Activated CD8-positive, alpha-beta T cell treated with anti-CD3 and anti-CD28 coated beads for 36 hours (primary cell): ENCODE results near the gene SEC14L1. TPM values are rescaled to one million over a fixed set of nuclear protein-coding genes. Genes with fewer than 3 reads are reported as not detected.

ENCODE experiments used
- ATAC-seq: fragments of 200-7000 bp; cut with Tn5 transposase; one replicate; pipeline ENCODE4 v1.10.0; 2021; ENCODE audit warnings: mild to moderate bottlenecking, moderate library complexity
- CTCF ChIA-PET: fragments of 350-600 bp; sonication (Branson Sonifier 250); formaldehyde crosslinking; loops from one replicate; lab custom pipeline; 2021; ENCODE audit warnings: antibody characterized with exemption; lab: Charles Lee
- POLR2A ChIA-PET: fragments of 350-600 bp; sonication (Branson Sonifier 250); formaldehyde crosslinking; loops from one replicate; lab custom pipeline; 2021; ENCODE audit warnings: antibody characterized with exemption; lab: Charles Lee
- DNase-seq: peaks from one replicate; pipeline ENCODE4 v3.0.0-alpha.2; 2020
- H3K27ac Mint-ChIP-seq: one replicate; pipeline ENCODE4 v1.8.0; 2021; ENCODE audit warnings: mild to moderate bottlenecking, mixed read lengths
- H3K27me3 Mint-ChIP-seq: one replicate; pipeline ENCODE4 v1.8.0; 2021; ENCODE audit warnings: mixed read lengths
- H3K36me3 Mint-ChIP-seq: one replicate; pipeline ENCODE4 v1.8.0; 2021; ENCODE audit warnings: low read depth, mixed read lengths
- H3K4me1 Mint-ChIP-seq: one replicate; pipeline ENCODE4 v1.8.0; 2021; ENCODE audit warnings: low read depth, mixed read lengths
- H3K4me3 Mint-ChIP-seq: one replicate; pipeline ENCODE4 v1.8.0; 2021; ENCODE audit warnings: mild to moderate bottlenecking, moderate library complexity, mixed read lengths
- H3K9me3 Mint-ChIP-seq: one replicate; pipeline ENCODE4 v1.8.0; 2021; ENCODE audit warnings: mixed read lengths
- CTCF ChIP-seq: fragments of 200-600 bp; IDR thresholded peaks from one replicate; pipeline ENCODE4 v1.8.0; 2022; ENCODE audit warnings: antibody characterized with exemption, mild to moderate bottlenecking
- intact Hi-C: fragments of 100-400 bp; cut with micrococcal nuclease; formaldehyde crosslinking; loops from one replicate; pipeline ENCODE4 v1.10.0; 2022
- total RNA-seq, 2 experiments: library from RNA; stranded (reverse); gene quantifications; one replicate each; pipeline ENCODE4 v1.2.3, GENCODE V29; 2021

SEC14L1 gene
- total RNA-seq, 2 experiments from 2014 or later, result 79.7 to 91.6 TPM

GRCh38 chr17:77127735-77128361 is 12.9 kb upstream of the SEC14L1 start:
- CTCF ChIA-PET, result interaction anchor here (0.9 to 3.7 kb wide), 4 partner anchors 10 to 30 kb away, joined by 3 to 22 read pairs (median 5); partner anchors contain the start of gene SEC14L1
- POLR2A ChIA-PET, result interaction anchor here (0.6 to 3.2 kb wide), 14 partner anchors 9 to 375 kb away, joined by 3 to 39 read pairs (median 4); no protein-coding TSS in a partner anchor
- Mint-ChIP-seq H3K36me3 (no peaks in the 10 kb centered on the region), H3K27me3 (no peaks in the 10 kb centered on the region), H3K27ac (peak overlapping the region; percentile 92), H3K4me3 (peak overlapping the region; percentile 64), H3K9me3 (no peaks in the 10 kb centered on the region), H3K4me1 (peaks cover 41% of the 10 kb centered on the region)
- TF ChIP-seq CTCF, result no peak
- intact Hi-C loops, result no loop called here
- DNase-seq (peak; percentile 91), ATAC-seq (peak; percentile 94)

- H3K4me1 Mint-ChIP-seq, result peaks cover 41% of the 10 kb centered on the region
- peak overlapping the region; percentile 3 for H3K4me3 Mint-ChIP-seq
- POLR2A ChIA-PET, result interaction anchor here (1.0 to 3.2 kb wide), 6 partner anchors 9 to 376 kb away, joined by 3 to 39 read pairs (median 5); no protein-coding TSS in a partner anchor
Observed at GRCh38 chr17:77128896-77129567, 11.7 kb upstream of the SEC14L1 start.

GRCh38 chr17:77129568-77130301 is 11.0 kb upstream of the SEC14L1 start:
- Mint-ChIP-seq H3K27me3 (no peaks in the 10 kb centered on the region), H3K9me3 (no peaks in the 10 kb centered on the region), H3K27ac (peak overlapping the region; percentile 87), H3K4me3 (no peak overlapping the region), H3K36me3 (no peaks in the 10 kb centered on the region), H3K4me1 (peaks cover 37% of the 10 kb centered on the region)
- CTCF ChIA-PET, result interaction anchor here (0.9 to 3.7 kb wide), 4 partner anchors 10 to 59 kb away, joined by 3 to 22 read pairs (median 4); partner anchors contain the start of gene SEC14L1
- DNase-seq (no peak), ATAC-seq (no peak)
- TF ChIP-seq CTCF, result no peak
- POLR2A ChIA-PET, result interaction anchor here (0.7 to 3.2 kb wide), 4 partner anchors 9 to 126 kb away, joined by 3 to 39 read pairs (median 6); no protein-coding TSS in a partner anchor
- intact Hi-C loops, result no loop called here

More at GRCh38 chr17:77128896-77129567, 11.7 kb upstream of the SEC14L1 start:
- H3K9me3 Mint-ChIP-seq, result no peaks in the 10 kb centered on the region
- intact Hi-C loops, result no loop called here
- ATAC-seq (no peak), DNase-seq (no peak)
- H3K27me3 Mint-ChIP-seq, result no peaks in the 10 kb centered on the region
- no peak for TF ChIP-seq CTCF
- H3K27ac Mint-ChIP-seq, result peak overlapping the region; percentile 87
- CTCF ChIA-PET, result interaction anchor here (0.6 to 3.7 kb wide), 5 partner anchors 10 to 41 kb away, joined by 3 to 22 read pairs (median 4); partner anchors contain the start of gene SEC14L1
- no peaks in the 10 kb centered on the region for H3K36me3 Mint-ChIP-seq

GRCh38 chr17:77130525-77130924 is 10.2 kb upstream of the SEC14L1 start:
- no peak for TF ChIP-seq CTCF
- H3K4me1 Mint-ChIP-seq, result peaks cover 35% of the 10 kb centered on the region
- peak overlapping the region; percentile 4 for H3K27ac Mint-ChIP-seq
- H3K9me3 Mint-ChIP-seq, result no peaks in the 10 kb centered on the region
- intact Hi-C loops, result no loop called here
- DNase-seq (no peak), ATAC-seq (no peak)
- H3K27me3 Mint-ChIP-seq, result no peaks in the 10 kb centered on the region
- ChIA-PET CTCF (interaction anchor here (0.8 to 3.7 kb wide), 4 partner anchors 9 to 58 kb away, joined by 3 to 22 read pairs (median 4); partner anchors contain the start of gene SEC14L1), POLR2A (interaction anchor here (0.7 to 2.3 kb wide), 4 partner anchors 9 to 125 kb away, joined by 3 to 9 read pairs (median 4); no protein-coding TSS in a partner anchor)
- H3K4me3 Mint-ChIP-seq, result no peak overlapping the region
- H3K36me3 Mint-ChIP-seq, result no peaks in the 10 kb centered on the region
